ENCODE data around the gene NHS. TPM values are rescaled to one million over a fixed set of nuclear protein-coding genes. Genes with fewer than 3 reads are reported as not detected.

Gene NHS
- total RNA-seq, 1 donor from 2014 or later: 2.6 TPM

GRCh38 chrX:17634542-17635207 lies 259.7 kb downstream of the NHS start:
- DNase-seq (ENCODE audit: low spot score): no peak
- intact Hi-C loops (cut with DNase I): no loop called here

GRCh38 chrX:17635231-17635630 lies 260.2 kb downstream of the NHS start:
- intact Hi-C loops (cut with DNase I): no loop called here
- DNase-seq (ENCODE audit: low spot score): no peak

- DNase-seq (ENCODE audit: low spot score): no peak
- intact Hi-C loops (cut with DNase I): no loop called here
Measured at GRCh38 chrX:17637235-17637634, 262.2 kb downstream of the NHS start.

GRCh38 chrX:17638731-17639130 lies 263.7 kb downstream of the NHS start:
- intact Hi-C loops (cut with DNase I): no loop called here
- DNase-seq (ENCODE audit: low spot score): no peak

- no peak for DNase-seq (ENCODE audit: low spot score)
- intact Hi-C loops (cut with DNase I): no loop called here
Measured at GRCh38 chrX:17642891-17643290, 267.9 kb downstream of the NHS start.

- intact Hi-C loops (cut with DNase I): no loop called here
- DNase-seq (ENCODE audit: low spot score): no peak
Measured at GRCh38 chrX:17643528-17643927, 268.5 kb downstream of the NHS start.

GRCh38 chrX:17644001-17644400 lies 269.0 kb downstream of the NHS start:
- intact Hi-C loops (cut with DNase I): no loop called here
- DNase-seq (ENCODE audit: low spot score): no peak

- DNase-seq (ENCODE audit: low spot score): no peak
- intact Hi-C loops (cut with DNase I): no loop called here
Measured at GRCh38 chrX:17654116-17654515, 279.1 kb downstream of the NHS start.

GRCh38 chrX:17655211-17656034 lies 280.4 kb downstream of the NHS start:
- intact Hi-C loops (cut with DNase I): no loop called here
- no peak for DNase-seq (ENCODE audit: low spot score)

GRCh38 chrX:17656035-17656418 lies 281.0 kb downstream of the NHS start:
- DNase-seq (ENCODE audit: low spot score): no peak

GRCh38 chrX:17656556-17656955 lies 281.6 kb downstream of the NHS start:
- intact Hi-C loops (cut with DNase I): no loop called here

More at GRCh38 chrX:17656035-17656418, 281.0 kb downstream of the NHS start:
- intact Hi-C loops (cut with DNase I): no loop called here

GRCh38 chrX:17662391-17662790 lies 287.4 kb downstream of the NHS start:
- DNase-seq (ENCODE audit: low spot score): no peak
- intact Hi-C loops (cut with DNase I): no loop called here

More at GRCh38 chrX:17656556-17656955, 281.6 kb downstream of the NHS start:
- no peak for DNase-seq (ENCODE audit: low spot score)

- DNase-seq (ENCODE audit: low spot score): no peak
- intact Hi-C loops (cut with DNase I): no loop called here
Measured at GRCh38 chrX:17668929-17669328, 293.9 kb downstream of the NHS start.

GRCh38 chrX:17669458-17669857 lies 294.5 kb downstream of the NHS start:
- intact Hi-C loops (cut with DNase I): no loop called here
- DNase-seq (ENCODE audit: low spot score): no peak

- DNase-seq (ENCODE audit: low spot score): no peak
- intact Hi-C loops (cut with DNase I): no loop called here
Measured at GRCh38 chrX:17669891-17670290, 294.9 kb downstream of the NHS start.

- DNase-seq (ENCODE audit: low spot score): no peak
- intact Hi-C loops (cut with DNase I): no loop called here
Measured at GRCh38 chrX:17670874-17671273, 295.9 kb downstream of the NHS start.

- DNase-seq (ENCODE audit: low spot score): no peak
- intact Hi-C loops (cut with DNase I): no loop called here
Measured at GRCh38 chrX:17674601-17675000, 299.6 kb downstream of the NHS start.

- DNase-seq (ENCODE audit: low spot score): no peak
- intact Hi-C loops (cut with DNase I): no loop called here
Measured at GRCh38 chrX:17679261-17679660, 304.3 kb downstream of the NHS start.

- intact Hi-C loops (cut with DNase I): no loop called here
Measured at GRCh38 chrX:17679820-17680219, 304.8 kb downstream of the NHS start.

GRCh38 chrX:17680732-17681413 lies 305.9 kb downstream of the NHS start:
- intact Hi-C loops (cut with DNase I): no loop called here
- DNase-seq (ENCODE audit: low spot score): no peak

More at GRCh38 chrX:17679820-17680219, 304.8 kb downstream of the NHS start:
- DNase-seq (ENCODE audit: low spot score): no peak

GRCh38 chrX:17682259-17682658 lies 307.3 kb downstream of the NHS start:
- intact Hi-C loops (cut with DNase I): no loop called here

More at GRCh38 chrX:17682259-17682658, 307.3 kb downstream of the NHS start:
- DNase-seq (ENCODE audit: low spot score): no peak
